WTC11 (cell line): ENCODE measurements around the gene NUB1. TPM values are rescaled to one million over a fixed set of nuclear protein-coding genes. Genes with fewer than 3 reads are reported as not detected.

Source experiments
- ATAC-seq: fragments of 200-7000 bp; cut with Tn5 transposase; 2 replicates; pipeline ENCODE4 v1.10.0; 2021; ENCODE audit warnings: mild to moderate bottlenecking, moderate library complexity
- CTCF ChIA-PET: fragments of 300-600 bp; sonication (Branson Sonifier 250); formaldehyde crosslinking; loops from one replicate; lab custom pipeline; 2021; ENCODE audit warnings: antibody characterized with exemption; lab: Charles Lee
- POLR2A ChIA-PET: fragments of 350-600 bp; sonication (Branson Sonifier 250); formaldehyde crosslinking; loops from one replicate; lab custom pipeline; 2021; ENCODE audit warnings: antibody characterized with exemption; lab: Charles Lee
- DNase-seq: peaks from one replicate; pipeline ENCODE4 v3.0.0; 2021; ENCODE audit warnings: low spot score
- H3K27ac Mint-ChIP-seq: 2 replicates; pipeline ENCODE4 v1.8.0; 2021; ENCODE audit warnings: mixed read lengths
- H3K27me3 Mint-ChIP-seq: 2 replicates; pipeline ENCODE4 v1.8.0; 2021; ENCODE audit warnings: low read depth, mild to moderate bottlenecking, moderate library complexity, mixed read lengths
- H3K36me3 Mint-ChIP-seq: 2 replicates; pipeline ENCODE4 v1.8.0; 2021; ENCODE audit warnings: mixed read lengths
- H3K4me1 Mint-ChIP-seq: 2 replicates; pipeline ENCODE4 v1.8.0; 2022; ENCODE audit warnings: mixed read lengths
- H3K4me3 Mint-ChIP-seq: 2 replicates; pipeline ENCODE4 v1.8.0; 2021; ENCODE audit warnings: mild to moderate bottlenecking, moderate library complexity, mixed read lengths
- H3K9me3 Mint-ChIP-seq: 2 replicates; pipeline ENCODE4 v1.8.0; 2021; ENCODE audit warnings: mixed read lengths
- ATF1 ChIP-seq: sonication (generic); formaldehyde crosslinking; IDR thresholded peaks from 2 replicates; pipeline ENCODE4 v1.8.1; 2023; ENCODE audit warnings: mild to moderate bottlenecking, moderate library complexity, missing genetic modification reagents
- ATF2 ChIP-seq: sonication (generic); formaldehyde crosslinking; IDR thresholded peaks from 2 replicates; pipeline ENCODE4 v1.8.1; 2022; ENCODE audit warnings: low read depth, missing genetic modification reagents, borderline replicate concordance
- ATF3 ChIP-seq: sonication (generic); formaldehyde crosslinking; conservative IDR thresholded peaks from 2 replicates; pipeline ENCODE4 v1.8.1; 2022; ENCODE audit warnings: mild to moderate bottlenecking, missing genetic modification reagents
- CREM ChIP-seq: sonication (generic); formaldehyde crosslinking; IDR thresholded peaks from 2 replicates; pipeline ENCODE4 v1.8.1; 2022; ENCODE audit warnings: mild to moderate bottlenecking, missing genetic modification reagents, moderate library complexity
- ESRRA ChIP-seq: sonication (generic); formaldehyde crosslinking; IDR thresholded peaks from 2 replicates; pipeline ENCODE4 v1.8.1; 2022; ENCODE audit warnings: mild to moderate bottlenecking, missing genetic modification reagents, borderline replicate concordance
- FOXP1 ChIP-seq: sonication (generic); formaldehyde crosslinking; IDR thresholded peaks from 2 replicates; pipeline ENCODE4 v1.8.0; 2022; ENCODE audit warnings: missing genetic modification reagents, mild to moderate bottlenecking, moderate library complexity, borderline replicate concordance
- FOXP4 ChIP-seq: sonication (generic); formaldehyde crosslinking; IDR thresholded peaks from 2 replicates; pipeline ENCODE4 v1.8.0; 2022; ENCODE audit warnings: mild to moderate bottlenecking, missing genetic modification reagents
- GABPB1 ChIP-seq: sonication (generic); formaldehyde crosslinking; IDR thresholded peaks from 2 replicates; pipeline ENCODE4 v1.8.1; 2023; ENCODE audit warnings: mild to moderate bottlenecking, missing genetic modification reagents
- MAX ChIP-seq: sonication (generic); formaldehyde crosslinking; IDR thresholded peaks from 2 replicates; pipeline ENCODE4 v1.8.0; 2022; ENCODE audit warnings: mild to moderate bottlenecking, missing genetic modification reagents
- SMAD3 ChIP-seq: sonication (generic); formaldehyde crosslinking; IDR thresholded peaks from 2 replicates; pipeline ENCODE4 v1.8.0; 2022; ENCODE audit warnings: missing genetic modification reagents, mild to moderate bottlenecking, borderline replicate concordance
- SOX15 ChIP-seq: fragments of 250-450 bp; sonication (Bioruptor Pico); IDR thresholded peaks from 2 replicates; pipeline ENCODE4 v1.9.0; 2021; ENCODE audit warnings: mild to moderate bottlenecking
- SP1 ChIP-seq: sonication (generic); formaldehyde crosslinking; conservative IDR thresholded peaks from 2 replicates; pipeline ENCODE4 v1.8.1; 2022; ENCODE audit warnings: missing genetic modification reagents
- STAT6 ChIP-seq: sonication (generic); formaldehyde crosslinking; conservative IDR thresholded peaks from 2 replicates; pipeline ENCODE4 v1.8.1; 2023; ENCODE audit warnings: mild to moderate bottlenecking, low read depth, missing genetic modification reagents, moderate library complexity
- TCF7 ChIP-seq: sonication (generic); formaldehyde crosslinking; IDR thresholded peaks from 2 replicates; pipeline ENCODE4 v1.8.0; 2022; ENCODE audit warnings: mild to moderate bottlenecking, low read depth, missing genetic modification reagents, moderate library complexity
- TP53 ChIP-seq: sonication (generic); formaldehyde crosslinking; IDR thresholded peaks from 2 replicates; pipeline ENCODE4 v1.8.1; 2023; ENCODE audit warnings: mild to moderate bottlenecking, missing genetic modification reagents
- ZBTB21 ChIP-seq: sonication (generic); formaldehyde crosslinking; IDR thresholded peaks from 2 replicates; pipeline ENCODE4 v1.8.1; 2023; ENCODE audit warnings: mild to moderate bottlenecking, missing genetic modification reagents, borderline replicate concordance
- ZNF121 ChIP-seq: sonication (generic); formaldehyde crosslinking; IDR thresholded peaks from 2 replicates; pipeline ENCODE4 v1.8.0; 2023; ENCODE audit warnings: missing genetic modification reagents
- ZNF219 ChIP-seq: sonication (generic); formaldehyde crosslinking; IDR thresholded peaks from 2 replicates; pipeline ENCODE4 v1.8.0; 2023; ENCODE audit warnings: missing genetic modification reagents, mild to moderate bottlenecking, borderline replicate concordance
- ZNF232 ChIP-seq: sonication (generic); formaldehyde crosslinking; IDR thresholded peaks from 2 replicates; pipeline ENCODE4 v1.8.0; 2022; ENCODE audit warnings: mild to moderate bottlenecking, missing genetic modification reagents
- ZNF263 ChIP-seq: sonication (generic); formaldehyde crosslinking; IDR thresholded peaks from 2 replicates; pipeline ENCODE4 v1.8.1; 2022; ENCODE audit warnings: low read depth, mild to moderate bottlenecking, moderate library complexity, missing genetic modification reagents
- ZNF281 ChIP-seq: sonication (generic); formaldehyde crosslinking; IDR thresholded peaks from 2 replicates; pipeline ENCODE4 v1.8.0; 2023; ENCODE audit warnings: mild to moderate bottlenecking, missing genetic modification reagents
- ZSCAN18 ChIP-seq: fragments of 250-450 bp; sonication (Bioruptor Pico); IDR thresholded peaks from 2 replicates; pipeline ENCODE4 v2.1.2; 2022; ENCODE audit warnings: mild to moderate bottlenecking, moderate library complexity
- total RNA-seq: library from RNA; stranded (reverse); gene quantifications from 3 replicates; pipeline ENCODE4 v1.2.3, GENCODE V29; 2021

Gene NUB1
- total RNA-seq, 1 experiment from 2014 or later, result 38.3 TPM

- TF ChIP-seq ZNF219 (CRISPR knock-in tag) (no peak), ZSCAN18 (CRISPR knock-in tag) (no peak), GABPB1 (CRISPR knock-in tag) (no peak), CREM (CRISPR knock-in tag) (no peak), FOXP4 (no peak), ATF2 (no peak), TP53 (CRISPR knock-in tag) (no peak), ZNF121 (CRISPR knock-in tag) (no peak), TCF7 (CRISPR knock-in tag) (no peak)
Measured at GRCh38 chr7:151307536-151307935, 34.1 kb upstream of the NUB1 start (continued).

GRCh38 chr7:151308256-151308655 lies 33.4 kb upstream of the NUB1 start:
- Mint-ChIP-seq H3K27ac (no peak overlapping the region), H3K36me3 (peaks cover 3% of the 10 kb centered on the region; the same call in 1 of the 2 replicates), H3K4me1 (peaks cover 14% of the 10 kb centered on the region), H3K9me3 (peaks cover 14% of the 10 kb centered on the region), H3K4me3 (no peak overlapping the region), H3K27me3 (peaks cover 4% of the 10 kb centered on the region)
- no peak for DNase-seq
- no peak for TF ChIP-seq ZNF232 (CRISPR knock-in tag)
- no peak for TF ChIP-seq SMAD3 (CRISPR knock-in tag)
- TF ChIP-seq ESRRA, result no peak
- POLR2A ChIA-PET, result no interaction called here
- no peak for ATAC-seq
- CTCF ChIA-PET, result interaction anchor here (1.6 to 3.9 kb wide), 2 partner anchors 43 to 64 kb away, joined by 3 to 41 read pairs; no protein-coding TSS in a partner anchor

GRCh38 chr7:151308791-151309190 lies 32.8 kb upstream of the NUB1 start:
- POLR2A ChIA-PET, result no interaction called here

More at GRCh38 chr7:151308791-151309190, 32.8 kb upstream of the NUB1 start:
- ATAC-seq (no peak), DNase-seq (no peak)
- Mint-ChIP-seq H3K36me3 (peaks cover 3% of the 10 kb centered on the region; the same call in 1 of the 2 replicates), H3K4me1 (peaks cover 11% of the 10 kb centered on the region), H3K9me3 (peaks cover 14% of the 10 kb centered on the region), H3K27ac (no peak overlapping the region), H3K27me3 (peaks cover 2% of the 10 kb centered on the region; the same call in 1 of the 2 replicates), H3K4me3 (no peak overlapping the region)
- no peak for TF ChIP-seq ZNF232 (CRISPR knock-in tag)
- TF ChIP-seq SP1 (CRISPR knock-in tag), result no peak
- no peak for TF ChIP-seq FOXP1 (CRISPR knock-in tag)
- TF ChIP-seq ATF1 (CRISPR knock-in tag), result no peak
- no peak for TF ChIP-seq ZBTB21
- no peak for TF ChIP-seq MAX (CRISPR knock-in tag)
- TF ChIP-seq STAT6 (CRISPR knock-in tag), result no peak
- no peak for TF ChIP-seq ZNF263 (CRISPR knock-in tag)
- TF ChIP-seq ZNF121 (CRISPR knock-in tag), result no peak
- no peak for TF ChIP-seq SOX15 (CRISPR knock-in tag)
- TF ChIP-seq ATF3 (CRISPR knock-in tag), result no peak
- TF ChIP-seq ZNF281, result no peak
- CTCF ChIA-PET, result interaction anchor here (1.6 to 3.9 kb wide), 2 partner anchors 42 to 65 kb away, joined by 3 to 41 read pairs; no protein-coding TSS in a partner anchor
